Bronchial epithelial cell (primary cell): Measurements from ENCODE around the gene AKAIN1. TPM values are rescaled to one million over a fixed set of nuclear protein-coding genes. Genes with fewer than 3 reads are reported as not detected.

Experiments used
- DNase-seq: peaks from one replicate; pipeline ENCODE4 v3.0.0-alpha.2; 2010; ENCODE audit warnings: low read depth
- FAIRE-seq: peaks from 2 replicates; lab custom pipeline; 2011; peaks lifted over from hg19 to GRCh38; lab: Jason Lieb, UNC
- H3K27me3 ChIP-seq: 2 replicates; pipeline ENCODE4 v1.5.1; 2011; ENCODE audit warnings: low read length; ENCODE audit not compliant: control insufficient read depth, insufficient read depth
- H3K36me3 ChIP-seq: 2 replicates; pipeline ENCODE4 v1.5.1; 2011; ENCODE audit warnings: low read length; ENCODE audit not compliant: control insufficient read depth, insufficient read depth
- H3K4me3 ChIP-seq: 2 replicates; pipeline ENCODE4 v1.5.1; 2011; ENCODE audit warnings: mild to moderate bottlenecking, low read depth, low read length, control low read depth
- total RNA-seq: library from RNA; depleted of rRNA; stranded (reverse); fragments of >200 nt; gene quantifications from 2 replicates; pipeline ENCODE4 v1.2.1, GENCODE V29; 2014
- TF ChIP-seq, protein P1 (sequence below): IDR thresholded peaks from 2 replicates; pipeline ENCODE4 v1.5.1; 2011; ENCODE audit warnings: mild to moderate bottlenecking, moderate library complexity, low read length, control low read depth, inconsistent platforms; ENCODE audit not compliant: insufficient read depth, severe bottlenecking

The AKAIN1 gene
- total RNA-seq, 1 donor from 2014 or later = not detected

DNA sequence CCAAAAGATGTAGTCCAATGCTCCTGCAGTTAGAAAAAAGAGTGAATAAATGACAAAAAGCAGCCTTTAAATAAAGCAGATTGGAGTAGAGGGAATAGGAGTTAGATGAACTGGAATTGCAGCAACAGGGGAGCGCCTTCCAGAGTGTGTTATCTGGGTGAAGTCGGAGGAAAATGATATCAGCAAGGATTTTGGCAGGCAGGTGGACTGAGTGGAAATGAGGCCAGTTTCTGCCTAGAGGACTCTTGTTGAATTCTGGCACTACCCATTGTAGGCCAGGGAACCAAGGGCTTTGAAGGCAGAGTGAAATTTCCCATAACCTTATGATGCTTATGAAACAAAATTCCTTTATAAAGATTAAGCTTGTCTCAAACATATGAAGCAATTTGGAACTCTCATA lies 59.8 kb downstream of the AKAIN1 start:
- H3K4me3 ChIP-seq = no peak overlapping the region
- FAIRE-seq = no peak
- H3K27me3 ChIP-seq = no peaks in the 10 kb centered on the region
- DNase-seq = no peak
- no peaks in the 10 kb centered on the region for H3K36me3 ChIP-seq
- TF ChIP-seq, protein P1, sequence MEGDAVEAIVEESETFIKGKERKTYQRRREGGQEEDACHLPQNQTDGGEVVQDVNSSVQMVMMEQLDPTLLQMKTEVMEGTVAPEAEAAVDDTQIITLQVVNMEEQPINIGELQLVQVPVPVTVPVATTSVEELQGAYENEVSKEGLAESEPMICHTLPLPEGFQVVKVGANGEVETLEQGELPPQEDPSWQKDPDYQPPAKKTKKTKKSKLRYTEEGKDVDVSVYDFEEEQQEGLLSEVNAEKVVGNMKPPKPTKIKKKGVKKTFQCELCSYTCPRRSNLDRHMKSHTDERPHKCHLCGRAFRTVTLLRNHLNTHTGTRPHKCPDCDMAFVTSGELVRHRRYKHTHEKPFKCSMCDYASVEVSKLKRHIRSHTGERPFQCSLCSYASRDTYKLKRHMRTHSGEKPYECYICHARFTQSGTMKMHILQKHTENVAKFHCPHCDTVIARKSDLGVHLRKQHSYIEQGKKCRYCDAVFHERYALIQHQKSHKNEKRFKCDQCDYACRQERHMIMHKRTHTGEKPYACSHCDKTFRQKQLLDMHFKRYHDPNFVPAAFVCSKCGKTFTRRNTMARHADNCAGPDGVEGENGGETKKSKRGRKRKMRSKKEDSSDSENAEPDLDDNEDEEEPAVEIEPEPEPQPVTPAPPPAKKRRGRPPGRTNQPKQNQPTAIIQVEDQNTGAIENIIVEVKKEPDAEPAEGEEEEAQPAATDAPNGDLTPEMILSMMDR = no peak

DNA sequence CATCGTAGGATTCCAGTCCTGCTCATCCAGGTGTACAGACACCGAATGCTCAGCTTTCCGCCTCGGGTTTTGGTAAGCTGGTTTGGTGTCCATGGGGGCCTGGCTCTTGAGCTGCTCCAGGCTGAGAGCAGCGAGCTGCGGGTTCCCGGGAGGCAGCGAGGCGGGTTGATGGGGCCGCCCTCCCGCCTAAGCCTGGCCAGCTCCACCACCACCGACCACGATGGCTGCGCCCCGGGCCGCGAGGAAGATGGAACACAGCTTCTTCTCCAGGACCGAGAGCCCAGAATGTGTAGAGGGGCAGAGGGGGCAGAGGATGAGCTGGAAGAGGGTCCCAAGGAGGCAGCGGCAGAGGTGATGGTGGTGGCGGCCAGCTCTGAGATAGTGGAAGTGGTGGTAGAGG lies 64.1 kb downstream of the AKAIN1 start:
- Histone ChIP-seq H3K4me3 (no peak overlapping the region), H3K27me3 (no peaks in the 10 kb centered on the region), H3K36me3 (no peaks in the 10 kb centered on the region)
- DNase-seq (no peak), FAIRE-seq (no peak)
- TF ChIP-seq, protein P1 = no peak

GRCh38 chr18:5122272-5122671 lies 74.8 kb downstream of the AKAIN1 start:
- TF ChIP-seq, protein P1 = no peak
- FAIRE-seq (no peak), DNase-seq (no peak)
- no peaks in the 10 kb centered on the region for H3K27me3 ChIP-seq
- H3K4me3 ChIP-seq = no peak overlapping the region
- no peaks in the 10 kb centered on the region for H3K36me3 ChIP-seq

DNA sequence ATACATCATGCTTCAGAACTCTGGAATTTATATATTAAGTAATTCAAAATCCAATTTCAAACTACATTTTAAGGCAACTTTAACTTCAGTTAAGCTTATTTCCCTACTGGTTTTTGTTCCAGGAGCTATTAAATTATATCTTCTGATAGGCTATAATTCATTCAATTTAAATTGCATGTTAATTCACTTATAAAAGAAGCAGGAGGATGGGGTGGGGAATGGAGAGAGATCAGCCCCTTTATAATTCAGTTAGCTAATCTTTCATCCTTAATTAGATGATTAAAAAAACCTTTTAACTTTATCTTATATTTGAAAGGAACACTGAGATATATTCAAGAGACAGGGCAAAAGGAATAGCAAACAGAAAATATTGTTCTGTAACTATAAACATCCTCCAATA lies 86.8 kb downstream of the AKAIN1 start:
- FAIRE-seq (no peak), DNase-seq (no peak)
- H3K27me3 ChIP-seq = no peaks in the 10 kb centered on the region
- no peaks in the 10 kb centered on the region for H3K36me3 ChIP-seq
- H3K4me3 ChIP-seq = no peak overlapping the region
- TF ChIP-seq, protein P1 = no peak

DNA sequence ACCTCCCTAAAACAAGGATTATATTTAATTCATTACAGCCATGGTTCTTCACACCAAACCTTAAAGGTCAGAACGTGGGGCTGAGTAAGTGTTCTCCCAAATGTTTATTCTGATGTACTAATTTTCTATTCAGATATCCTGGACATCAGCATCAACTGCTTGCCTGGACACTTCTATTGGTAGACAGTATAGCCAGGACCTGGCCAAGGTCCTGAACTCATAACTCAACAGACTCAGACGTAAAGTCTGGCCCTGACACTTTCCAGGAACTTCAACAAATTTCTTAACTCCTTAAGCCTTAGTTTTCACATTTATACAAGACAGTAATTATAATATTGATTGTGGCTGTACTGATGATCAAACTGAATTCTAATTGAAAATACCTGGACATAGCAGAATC lies 89.1 kb downstream of the AKAIN1 start:
- no peaks in the 10 kb centered on the region for H3K36me3 ChIP-seq
- FAIRE-seq (no peak), DNase-seq (no peak)
- TF ChIP-seq, protein P1 = no peak
- no peak overlapping the region for H3K4me3 ChIP-seq
- H3K27me3 ChIP-seq = no peaks in the 10 kb centered on the region

- TF ChIP-seq, protein P1 = no peak
- Histone ChIP-seq H3K4me3 (no peak overlapping the region), H3K27me3 (no peaks in the 10 kb centered on the region), H3K36me3 (no peaks in the 10 kb centered on the region)
- FAIRE-seq (no peak), DNase-seq (no peak)
These were observed 90.3 kb downstream of the AKAIN1 start for GRCh38 chr18:5106730-5107129.
